ENCODE measurements around the gene GRHPR. TPM values are rescaled to one million over a fixed set of nuclear protein-coding genes. Genes with fewer than 3 reads are reported as not detected.
"Not testable (repeated sequence)": the region's sequence is repeated elsewhere in the genome, so short reads cannot be mapped to it uniquely, and the experiment has no call there.

The GRHPR gene
- total RNA-seq, 3 donors from 2014 or later: 117 to 144 (median 140) TPM

DNA sequence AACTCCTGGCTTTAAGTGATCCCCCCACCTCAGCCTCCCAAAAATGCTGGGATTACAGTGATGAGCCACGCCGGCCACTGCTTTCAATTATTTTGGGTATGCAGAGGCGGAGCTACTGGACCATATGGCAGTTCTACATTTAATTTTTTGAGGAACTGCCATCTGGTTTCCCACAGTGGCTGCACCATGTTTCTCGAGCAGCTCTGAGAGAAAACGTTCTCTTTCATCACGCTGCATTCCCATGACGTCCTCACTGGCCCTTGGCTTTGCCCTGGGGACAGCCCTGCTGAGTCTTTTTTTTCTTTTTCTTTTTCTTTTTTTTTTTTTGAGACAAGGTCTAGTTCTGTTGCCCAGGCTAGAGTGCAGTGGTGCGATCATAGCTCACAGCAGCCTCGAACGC is 35.5 kb upstream of the GRHPR start:
- TF ChIP-seq POLR2AphosphoS5 (IDR thresholded peaks at IDR 0.05) (no peak), POLR2A (IDR thresholded peaks at IDR 0.05) (no peak)
- TF ChIP-seq, protein P1, sequence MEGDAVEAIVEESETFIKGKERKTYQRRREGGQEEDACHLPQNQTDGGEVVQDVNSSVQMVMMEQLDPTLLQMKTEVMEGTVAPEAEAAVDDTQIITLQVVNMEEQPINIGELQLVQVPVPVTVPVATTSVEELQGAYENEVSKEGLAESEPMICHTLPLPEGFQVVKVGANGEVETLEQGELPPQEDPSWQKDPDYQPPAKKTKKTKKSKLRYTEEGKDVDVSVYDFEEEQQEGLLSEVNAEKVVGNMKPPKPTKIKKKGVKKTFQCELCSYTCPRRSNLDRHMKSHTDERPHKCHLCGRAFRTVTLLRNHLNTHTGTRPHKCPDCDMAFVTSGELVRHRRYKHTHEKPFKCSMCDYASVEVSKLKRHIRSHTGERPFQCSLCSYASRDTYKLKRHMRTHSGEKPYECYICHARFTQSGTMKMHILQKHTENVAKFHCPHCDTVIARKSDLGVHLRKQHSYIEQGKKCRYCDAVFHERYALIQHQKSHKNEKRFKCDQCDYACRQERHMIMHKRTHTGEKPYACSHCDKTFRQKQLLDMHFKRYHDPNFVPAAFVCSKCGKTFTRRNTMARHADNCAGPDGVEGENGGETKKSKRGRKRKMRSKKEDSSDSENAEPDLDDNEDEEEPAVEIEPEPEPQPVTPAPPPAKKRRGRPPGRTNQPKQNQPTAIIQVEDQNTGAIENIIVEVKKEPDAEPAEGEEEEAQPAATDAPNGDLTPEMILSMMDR (IDR thresholded peaks at IDR 0.05): no peak
- intact Hi-C loops (cut with DNase I; ENCODE audit: low total_unique reads): loop anchor here (5.0 kb wide), 1 partner anchor 590 kb away; no protein-coding TSS in a partner anchor

DNA sequence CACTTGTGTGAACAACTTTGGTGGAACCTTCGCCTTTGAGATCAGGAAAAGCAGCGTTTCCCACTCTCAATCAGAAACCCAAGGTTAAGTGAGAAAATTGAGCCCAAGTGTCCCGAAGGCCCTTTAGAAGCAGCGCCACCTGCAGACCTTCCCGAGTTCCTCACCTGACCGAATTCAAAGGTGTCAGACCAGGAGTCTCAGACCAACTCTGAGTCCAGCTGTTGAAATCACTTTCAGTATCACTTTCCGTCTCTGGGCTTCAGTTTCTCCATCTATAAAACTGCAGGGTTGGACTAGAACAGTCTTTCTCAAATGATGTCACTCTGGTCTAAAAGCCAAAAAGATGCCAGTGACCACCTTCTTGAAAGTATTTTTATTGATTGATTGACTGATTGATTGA is 31.7 kb upstream of the GRHPR start:
- DNase-seq (ENCODE audit: low spot score in 2 of 2): no peak
- no peaks in the 10 kb centered on the region for H3K27me3 ChIP-seq
- no peaks in the 10 kb centered on the region for H3K4me1 ChIP-seq
- H3K9me3 ChIP-seq: no peaks in the 10 kb centered on the region
- H3K4me3 ChIP-seq: no peak overlapping the region
- intact Hi-C loops (cut with DNase I; ENCODE audit: low total_unique reads): no loop called here
- TF ChIP-seq POLR2A (IDR thresholded peaks at IDR 0.05): no peak
- TF ChIP-seq, protein P1 (IDR thresholded peaks at IDR 0.05): no peak
- no peak for TF ChIP-seq POLR2AphosphoS5 (IDR thresholded peaks at IDR 0.05)
- H3K36me3 ChIP-seq: no peaks in the 10 kb centered on the region
- no peak overlapping the region for H3K27ac ChIP-seq

More for the DNA sequence above, 35.5 kb upstream of the GRHPR start:
- Histone ChIP-seq H3K27me3 (no peaks in the 10 kb centered on the region), H3K4me1 (no peaks in the 10 kb centered on the region), H3K9me3 (no peaks in the 10 kb centered on the region), H3K27ac (no peak overlapping the region), H3K36me3 (no peaks in the 10 kb centered on the region), H3K4me3 (no peak overlapping the region)
- no peak for DNase-seq (ENCODE audit: low spot score in 2 of 2)

DNA sequence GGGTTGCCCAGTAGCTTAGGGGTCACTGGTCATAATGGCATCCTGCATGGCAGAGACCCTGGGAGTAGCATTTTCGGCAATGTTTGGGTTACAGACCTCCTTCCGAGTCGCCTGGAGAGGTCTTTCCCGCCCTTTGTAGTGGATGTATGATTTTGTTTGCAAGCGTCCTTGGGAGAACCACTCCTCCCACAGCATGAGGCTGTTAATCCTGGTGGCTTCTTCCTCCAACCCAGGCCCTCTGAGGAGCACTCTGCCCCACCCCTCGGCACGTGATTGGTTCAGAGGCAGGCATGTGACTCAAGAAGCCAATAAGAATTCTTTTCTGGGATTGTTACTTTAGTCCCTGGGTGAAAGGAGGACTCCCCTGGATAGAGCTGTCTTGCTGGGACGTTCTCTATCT is 30.2 kb upstream of the GRHPR start:
- Histone ChIP-seq H3K27ac (no peak overlapping the region), H3K4me3 (no peak overlapping the region), H3K36me3 (no peaks in the 10 kb centered on the region), H3K4me1 (no peaks in the 10 kb centered on the region), H3K9me3 (no peaks in the 10 kb centered on the region), H3K27me3 (no peaks in the 10 kb centered on the region)
- no peak for TF ChIP-seq POLR2AphosphoS5 (IDR thresholded peaks at IDR 0.05)
- TF ChIP-seq, protein P1 (IDR thresholded peaks at IDR 0.05): no peak
- TF ChIP-seq POLR2A (IDR thresholded peaks at IDR 0.05): no peak
- intact Hi-C loops (cut with DNase I; ENCODE audit: low total_unique reads): no loop called here
- DNase-seq (ENCODE audit: low spot score in 2 of 2): no peak

DNA sequence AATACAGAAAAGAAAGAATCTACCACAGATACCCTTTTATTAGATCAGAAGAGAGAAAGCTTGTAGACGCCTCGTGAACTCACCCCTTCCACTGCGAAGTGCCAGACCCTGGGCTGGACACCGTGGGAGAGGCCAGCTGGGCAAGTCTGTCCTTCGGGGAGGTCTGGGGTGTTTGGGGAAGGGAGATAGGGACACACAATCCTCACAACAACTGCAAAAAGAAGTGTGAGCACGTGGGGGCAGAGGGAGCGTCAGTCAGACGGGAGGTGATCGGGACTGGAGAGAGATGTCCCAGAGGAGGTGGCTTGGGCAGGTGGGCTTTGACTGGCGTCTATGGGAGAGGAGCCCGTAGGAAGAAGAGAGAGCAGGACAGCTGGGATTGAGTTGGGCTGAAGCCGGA is 27.3 kb upstream of the GRHPR start:
- DNase-seq (ENCODE audit: low spot score in 2 of 2): no peak
- Histone ChIP-seq H3K27me3 (no peaks in the 10 kb centered on the region), H3K9me3 (no peaks in the 10 kb centered on the region), H3K27ac (no peak overlapping the region), H3K4me3 (no peak overlapping the region), H3K36me3 (no peaks in the 10 kb centered on the region), H3K4me1 (no peaks in the 10 kb centered on the region)
- TF ChIP-seq POLR2A (IDR thresholded peaks at IDR 0.05): no peak
- TF ChIP-seq, protein P1 (IDR thresholded peaks at IDR 0.05): no peak
- no peak for TF ChIP-seq POLR2AphosphoS5 (IDR thresholded peaks at IDR 0.05)
- intact Hi-C loops (cut with DNase I; ENCODE audit: low total_unique reads): no loop called here

DNA sequence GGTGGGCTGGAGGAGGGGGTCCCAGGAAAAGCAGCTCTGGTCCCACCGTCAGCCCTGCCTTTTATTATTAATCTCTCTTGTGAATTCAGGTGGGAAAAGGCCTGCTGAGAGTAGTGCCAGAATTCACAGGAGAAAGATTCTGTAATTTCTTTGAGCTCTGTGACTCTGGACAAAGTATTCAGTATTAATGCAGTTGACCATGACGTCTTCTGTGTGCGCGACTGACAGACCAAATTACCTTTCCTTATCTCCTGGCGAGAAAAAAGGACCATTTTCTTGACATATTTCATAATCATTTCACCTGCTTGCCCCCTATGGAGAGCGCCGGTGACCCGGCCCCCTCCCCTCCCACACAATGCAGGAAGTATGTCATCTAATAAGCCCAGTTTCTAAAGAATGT is 26.8 kb upstream of the GRHPR start:
- H3K36me3 ChIP-seq: no peaks in the 10 kb centered on the region
- H3K4me3 ChIP-seq: no peak overlapping the region
- TF ChIP-seq POLR2AphosphoS5 (IDR thresholded peaks at IDR 0.05) (no peak), POLR2A (IDR thresholded peaks at IDR 0.05) (no peak)
- TF ChIP-seq, protein P1 (IDR thresholded peaks at IDR 0.05): no peak
- no peak for DNase-seq (ENCODE audit: low spot score in 2 of 2)
- H3K27ac ChIP-seq: no peak overlapping the region
- intact Hi-C loops (cut with DNase I; ENCODE audit: low total_unique reads): no loop called here
- no peaks in the 10 kb centered on the region for H3K9me3 ChIP-seq
- no peaks in the 10 kb centered on the region for H3K4me1 ChIP-seq
- H3K27me3 ChIP-seq: no peaks in the 10 kb centered on the region

DNA sequence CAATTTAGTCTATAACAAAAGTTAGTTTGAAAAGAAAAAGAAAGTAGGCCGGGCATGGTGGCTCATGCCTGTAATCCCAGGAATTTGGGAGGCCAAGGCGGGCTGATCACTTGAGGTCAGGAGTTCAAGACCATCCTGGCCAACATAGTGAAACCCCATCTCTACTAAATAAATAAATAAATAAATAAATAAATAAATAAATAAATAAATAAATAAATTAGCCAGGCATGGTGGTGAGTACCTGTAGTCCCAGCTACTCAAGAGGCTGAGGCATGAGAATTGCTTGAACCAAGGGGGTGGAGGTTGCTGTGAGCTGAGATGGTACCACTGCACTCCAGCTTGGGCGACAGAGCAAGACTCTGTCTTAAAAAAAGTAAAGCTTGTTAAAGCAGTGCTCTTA is 24.5 kb upstream of the GRHPR start:
- H3K4me3 ChIP-seq; H3K27me3 ChIP-seq; H3K4me1 ChIP-seq; H3K36me3 ChIP-seq; H3K27ac ChIP-seq; H3K9me3 ChIP-seq; DNase-seq (ENCODE audit: low spot score in 2 of 2); intact Hi-C loops (cut with DNase I; ENCODE audit: low total_unique reads): not testable (repeated sequence)
